IMR-90 (cell line): ENCODE data around the gene ASB5. TPM values are rescaled to one million over a fixed set of nuclear protein-coding genes. Genes with fewer than 3 reads are reported as not detected.
"Not testable (repeated sequence)": the region's sequence is repeated elsewhere in the genome, so short reads cannot be mapped to it uniquely, and the experiment has no call there.

Experiments used
- ATAC-seq: fragments of 200-7000 bp; cut with Tn5 transposase; 2 replicates; pipeline ENCODE4 v1.9.1; 2020; ENCODE audit warnings: low read depth, mild to moderate bottlenecking, moderate library complexity
- BruUV-seq: library from RNA; stranded (reverse); fragments of 400-500 nt; replicated peaks from 2 replicates; lab custom pipeline; 2021; lab: Mats Ljungman, UMichigan
- CTCF ChIA-PET: fragments of 300-600 bp; formaldehyde crosslinking; extraction: SDS; loops from one replicate; lab custom pipeline; 2021; ENCODE audit warnings: antibody characterized with exemption; lab: Yijun Ruan, JAX
- POLR2A ChIA-PET: fragments of 300-600 bp; sonication (Branson Sonifier 250); formaldehyde crosslinking; loops from one replicate; lab custom pipeline; 2022; ENCODE audit warnings: antibody characterized with exemption; ENCODE audit not compliant: unreplicated experiment; lab: Charles Lee
- DNase-seq: peaks from one replicate; pipeline ENCODE4 v3.0.0; 2013
- H2AFZ ChIP-seq: replicated peaks from 2 replicates; pipeline ENCODE3; 2013; ENCODE audit warnings: low read length, mild to moderate bottlenecking; ENCODE audit not compliant: poor library complexity
- H2AK5ac ChIP-seq: 2 replicates; pipeline ENCODE4 v1.6.1; 2013; ENCODE audit warnings: low read depth, low read length, inconsistent platforms
- H2AK9ac ChIP-seq: replicated peaks from 2 replicates; pipeline ENCODE3; 2013; ENCODE audit warnings: mild to moderate bottlenecking, low read depth, low read length, moderate library complexity; ENCODE audit not compliant: poor library complexity
- H2BK120ac ChIP-seq: 2 replicates; pipeline ENCODE4 v1.6.1; 2013; ENCODE audit warnings: low read depth, low read length, inconsistent platforms
- H2BK15ac ChIP-seq: 3 replicates; pipeline ENCODE4 v1.6.1; 2013; ENCODE audit warnings: low read depth, low read length, inconsistent platforms
- H2BK20ac ChIP-seq: 2 replicates; pipeline ENCODE4 v1.6.1; 2013; ENCODE audit warnings: low read depth, mild to moderate bottlenecking, inconsistent platforms, low read length, moderate library complexity
- H2BK5ac ChIP-seq: 2 replicates; pipeline ENCODE4 v1.6.1; 2013; ENCODE audit warnings: mild to moderate bottlenecking, low read depth, low read length, inconsistent platforms; ENCODE audit not compliant: poor library complexity, severe bottlenecking
- H3K14ac ChIP-seq: replicated peaks from 2 replicates; pipeline ENCODE4 v1.6.1; 2013; ENCODE audit warnings: low read depth, low read length, inconsistent platforms
- H3K18ac ChIP-seq: 2 replicates; pipeline ENCODE4 v1.6.1; 2013; ENCODE audit warnings: low read depth, low read length, control low read depth
- H3K23ac ChIP-seq: 2 replicates; pipeline ENCODE4 v1.6.1; 2013; ENCODE audit warnings: low read depth, low read length, inconsistent platforms
- H3K27ac ChIP-seq: 2 replicates; pipeline ENCODE4 v1.5.1; 2013; ENCODE audit warnings: mild to moderate bottlenecking, control low read depth, low read length; ENCODE audit not compliant: insufficient read depth
- H3K27me3 ChIP-seq: 2 replicates; pipeline ENCODE4 v1.6.1; 2013; ENCODE audit warnings: low read length; ENCODE audit not compliant: control insufficient read depth, insufficient read depth
- H3K36me3 ChIP-seq: 2 replicates; pipeline ENCODE4 v1.6.1; 2013; ENCODE audit warnings: low read length, mixed read lengths; ENCODE audit not compliant: control insufficient read depth, insufficient read depth
- H3K4ac ChIP-seq: 2 replicates; pipeline ENCODE4 v1.6.1; 2013; ENCODE audit warnings: low read depth, low read length, inconsistent platforms
- H3K4me1 ChIP-seq: 2 replicates; pipeline ENCODE4 v1.6.1; 2013; ENCODE audit warnings: low read length, mixed read lengths; ENCODE audit not compliant: control insufficient read depth, insufficient read depth
- H3K4me2 ChIP-seq: 2 replicates; pipeline ENCODE4 v1.6.1; 2013; ENCODE audit warnings: low read depth, mild to moderate bottlenecking, control low read depth, low read length, moderate library complexity
- H3K4me3 ChIP-seq: 2 replicates; pipeline ENCODE4 v1.5.1; 2013; ENCODE audit warnings: low read depth, mild to moderate bottlenecking, control low read depth, low read length, moderate library complexity; ENCODE audit not compliant: insufficient read depth
- H3K56ac ChIP-seq: 2 replicates; pipeline ENCODE4 v1.6.1; 2013; ENCODE audit warnings: low read length, inconsistent platforms; ENCODE audit not compliant: insufficient read depth; ENCODE audit errors: extremely low read depth
- H3K79me1 ChIP-seq, 2 experiments: 2 replicates each; pipeline ENCODE4 v1.6.1; 2013; ENCODE audit warnings: low read length in 2 of 2, inconsistent platforms in 1 of 2, low read depth in 1 of 2
- H3K9ac ChIP-seq: 2 replicates; pipeline ENCODE4 v1.6.1; 2013; ENCODE audit warnings: low read depth, low read length, control low read depth
- H3K9me1 ChIP-seq: 2 replicates; pipeline ENCODE4 v1.6.1; 2013; ENCODE audit warnings: low read length, inconsistent platforms; ENCODE audit not compliant: insufficient read depth
- H3K9me3 ChIP-seq: 2 replicates; pipeline ENCODE4 v1.6.1; 2013; ENCODE audit warnings: low read length; ENCODE audit not compliant: control insufficient read depth, insufficient read depth
- H4K20me1 ChIP-seq: 2 replicates; pipeline ENCODE4 v1.6.1; 2013; ENCODE audit warnings: low read length, inconsistent platforms; ENCODE audit not compliant: insufficient read depth
- H4K5ac ChIP-seq: 2 replicates; pipeline ENCODE4 v1.6.1; 2013; ENCODE audit warnings: mild to moderate bottlenecking, low read depth, low read length, control low read depth
- H4K8ac ChIP-seq, 2 experiments: 2 replicates each; pipeline ENCODE4 v1.6.1; 2013; ENCODE audit warnings: low read depth in 2 of 2, low read length in 2 of 2, control low read depth in 1 of 2, inconsistent platforms in 1 of 2
- H4K91ac ChIP-seq: 2 replicates; pipeline ENCODE4 v1.6.1; 2013; ENCODE audit warnings: low read depth, low read length, inconsistent platforms; ENCODE audit not compliant: insufficient read depth
- BHLHE40 ChIP-seq: fragments of 150-350 bp; IDR thresholded peaks from 2 replicates; pipeline ENCODE4 v1.6.1; 2016; ENCODE audit warnings: mild to moderate bottlenecking, low read depth, low read length
- CHD1 ChIP-seq: IDR thresholded peaks from 2 replicates; pipeline ENCODE4 v1.6.1; 2012; ENCODE audit warnings: low read depth, low read length, improper control_type of control experiment
- MXI1 ChIP-seq: IDR thresholded peaks from 2 replicates; pipeline ENCODE4 v1.6.1; 2012; ENCODE audit warnings: low read depth, mild to moderate bottlenecking, low read length, moderate library complexity, borderline replicate concordance
- NFE2L2 ChIP-seq: fragments of 150-350 bp; IDR thresholded peaks from 2 replicates; pipeline ENCODE4 v1.6.1; 2016; ENCODE audit warnings: low read depth, mild to moderate bottlenecking, low read length
- POLR2A ChIP-seq: IDR thresholded peaks from 2 replicates; pipeline ENCODE4 v1.6.1; 2012; ENCODE audit warnings: mild to moderate bottlenecking, low read depth, low read length
- RCOR1 ChIP-seq: IDR thresholded peaks from 2 replicates; pipeline ENCODE4 v1.6.1; 2012; ENCODE audit warnings: mild to moderate bottlenecking, low read length, improper control_type of control experiment; ENCODE audit not compliant: insufficient replicate concordance
- WGBS, 2 experiments: methylation state at CpG; one replicate each; pipeline versions ENCODE4 v1.1.5 to v1.1.7; 2013; ENCODE audit warnings: missing lambda C conversion rate in 2 of 2; ENCODE audit not compliant: insufficient read length in 1 of 2; ENCODE audit errors: extremely low coverage in 2 of 2; 5-methylcytosine and 5-hydroxymethylcytosine counted together
- dilution Hi-C: fragments of 300-500 bp; cut with HindIII; formaldehyde crosslinking; loops from one replicate; pipeline ENCODE4 v1.14.3; 2018; ENCODE audit warnings: low sequenced_read_pairs; ENCODE audit not compliant: unreplicated experiment
- in situ Hi-C: fragments of 300-500 bp; cut with MboI; formaldehyde crosslinking; loops from 3 replicates; pipeline ENCODE4 v1.14.3; 2019; ENCODE audit warnings: low sequenced_read_pairs, inconsistent platforms, mixed read lengths
- intact Hi-C: fragments of 100-400 bp; cut with micrococcal nuclease; formaldehyde crosslinking; loops from 2 replicates; pipeline ENCODE4 v1.10.0; 2022
- polyA plus RNA-seq, 3 experiments: library from polyadenylated mRNA; depleted of rRNA; stranded (reverse); fragments of >200 nt; gene quantifications; 2 replicates each; pipeline ENCODE4 v1.2.3, GENCODE V29; 2012; ENCODE audit warnings: low replicate concordance in 1 of 3
- total RNA-seq: library from RNA; depleted of rRNA; stranded (reverse); fragments of >200 nt; gene quantifications from 2 replicates; pipeline ENCODE4 v1.2.3, GENCODE V29; 2012

ASB5 gene
- total and polyA plus RNA-seq, 2 of the 4 experiments (the other 2 are of a cell fraction): 0.18 to 0.21 TPM

DNA sequence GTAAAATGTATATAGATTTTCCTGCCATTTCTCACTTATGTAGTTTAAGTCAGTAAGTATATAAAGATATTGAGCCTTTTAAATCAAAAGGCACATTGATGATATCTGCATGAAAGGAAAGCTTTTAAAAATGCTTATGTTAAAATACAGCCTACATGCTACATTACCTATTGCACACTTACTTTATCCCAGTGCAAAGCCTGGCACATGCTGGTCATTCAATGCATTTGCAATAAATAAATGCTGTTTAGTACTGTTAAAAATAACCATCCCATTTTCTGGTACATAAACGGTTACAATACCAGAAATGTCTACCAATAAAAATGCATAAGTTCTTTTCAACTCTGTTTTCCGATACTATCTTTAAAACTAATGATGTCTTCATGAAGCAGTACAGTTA, 51.5 kb downstream of the ASB5 start:
- H2BK120ac ChIP-seq: no peak overlapping the region
- DNase-seq (no peak), ATAC-seq (no peak)
- no peak overlapping the region for H2AK9ac ChIP-seq
- no peak overlapping the region for H3K9ac ChIP-seq
- TF ChIP-seq NFE2L2 (no peak), BHLHE40 (no peak), RCOR1 (no peak), CHD1 (no peak), POLR2A (no peak), MXI1 (no peak)
- H4K20me1 ChIP-seq: no peaks in the 10 kb centered on the region
- H3K27me3 ChIP-seq: no peaks in the 10 kb centered on the region
- H3K27ac ChIP-seq: no peak overlapping the region
- intact Hi-C loops: no loop called here
- no peak overlapping the region for H2AFZ ChIP-seq
- H2BK5ac ChIP-seq: no peak overlapping the region
- H3K4me3 ChIP-seq: no peak overlapping the region
- BruUV-seq: no TSS peak
- no peak overlapping the region for H2AK5ac ChIP-seq
- H2BK15ac ChIP-seq: no peak overlapping the region
- ChIA-PET POLR2A (no interaction called here), CTCF (no interaction called here)
- no peak overlapping the region for H4K91ac ChIP-seq
- no peak overlapping the region for H3K23ac ChIP-seq
- no peak overlapping the region for H3K4ac ChIP-seq
- no peaks in the 10 kb centered on the region for H3K4me1 ChIP-seq
- H2BK20ac ChIP-seq: no peak overlapping the region
- no peak overlapping the region for H3K14ac ChIP-seq
- H3K18ac ChIP-seq: no peak overlapping the region
- WGBS, 2 experiments: no CpG with 5 or more reads among the region's 2 CpGs
- no peak overlapping the region for H3K56ac ChIP-seq
- H4K5ac ChIP-seq: no peak overlapping the region
- no peaks in the 10 kb centered on the region for H3K36me3 ChIP-seq
- dilution Hi-C loops: no loop called here
- no peaks in the 10 kb centered on the region for H3K9me3 ChIP-seq
- no peaks in the 10 kb centered on the region for H3K9me1 ChIP-seq
- no peak overlapping the region for H3K4me2 ChIP-seq
- H4K8ac ChIP-seq: no peak overlapping the region
- no peaks in the 10 kb centered on the region for H3K79me1 ChIP-seq
- in situ Hi-C loops: no loop called here

GRCh38 chr4:176212351-176212750, 56.7 kb downstream of the ASB5 start:
- H3K9me1 ChIP-seq, H3K4me3 ChIP-seq, H3K9me3 ChIP-seq, H3K4me2 ChIP-seq, H2AK9ac ChIP-seq, H4K8ac ChIP-seq, intact Hi-C loops, dilution Hi-C loops, DNase-seq, BruUV-seq, H2AK5ac ChIP-seq, H3K4ac ChIP-seq, H4K91ac ChIP-seq, H3K79me1 ChIP-seq, H3K36me3 ChIP-seq, H4K20me1 ChIP-seq, H3K23ac ChIP-seq, H2BK5ac ChIP-seq, H3K4me1 ChIP-seq, H2BK20ac ChIP-seq, H3K56ac ChIP-seq, H3K27me3 ChIP-seq, H3K27ac ChIP-seq, ATAC-seq, H2AFZ ChIP-seq, H4K5ac ChIP-seq, H3K18ac ChIP-seq, in situ Hi-C loops, H3K9ac ChIP-seq, H2BK15ac ChIP-seq, H3K14ac ChIP-seq, H2BK120ac ChIP-seq: not testable (repeated sequence)
- POLR2A ChIA-PET: interaction anchor here (0.6 kb wide), 1 partner anchor 325 kb away, joined by 4 read pairs; no protein-coding TSS in a partner anchor
- CTCF ChIA-PET: interaction anchor here (1.2 kb wide), 1 partner anchor 129 kb away, joined by 3 read pairs; no protein-coding TSS in a partner anchor
- WGBS, 2 experiments: no CpG with 5 or more reads among the region's 3 CpGs
